NCI-H128 (cell line): ENCODE data around the gene JAGN1.
"Not testable (repeated sequence)": the region's sequence is repeated elsewhere in the genome, so short reads cannot be mapped to it uniquely, and the experiment has no call there.

ENCODE experiments used
- DNase-seq: peaks from one replicate; lab custom pipeline; 2025; ENCODE audit not compliant: unreplicated experiment; lab: John Stamatoyannopoulos, UW

JAGN1 gene

DNA sequence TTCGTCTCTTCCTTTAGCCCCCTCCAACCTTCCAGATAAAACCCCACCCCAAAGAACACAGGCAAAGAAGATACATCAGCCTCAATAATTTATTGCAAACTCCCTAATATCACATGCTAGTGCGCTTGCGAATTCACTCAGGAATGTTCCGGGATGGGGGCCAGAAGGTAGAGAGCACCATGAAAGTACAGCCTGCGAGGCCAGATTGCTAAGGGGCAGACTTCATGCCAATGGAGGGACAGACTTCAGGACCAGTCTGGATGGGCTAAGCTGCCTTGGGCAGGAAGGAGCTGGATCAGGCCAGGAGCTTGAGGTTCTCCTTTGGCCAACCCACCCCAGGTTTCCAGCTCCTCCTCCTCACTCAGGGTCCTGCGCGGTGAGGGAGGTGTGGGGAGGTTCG is 23.8 kb upstream of the JAGN1 start:
- no peak for DNase-seq

DNA sequence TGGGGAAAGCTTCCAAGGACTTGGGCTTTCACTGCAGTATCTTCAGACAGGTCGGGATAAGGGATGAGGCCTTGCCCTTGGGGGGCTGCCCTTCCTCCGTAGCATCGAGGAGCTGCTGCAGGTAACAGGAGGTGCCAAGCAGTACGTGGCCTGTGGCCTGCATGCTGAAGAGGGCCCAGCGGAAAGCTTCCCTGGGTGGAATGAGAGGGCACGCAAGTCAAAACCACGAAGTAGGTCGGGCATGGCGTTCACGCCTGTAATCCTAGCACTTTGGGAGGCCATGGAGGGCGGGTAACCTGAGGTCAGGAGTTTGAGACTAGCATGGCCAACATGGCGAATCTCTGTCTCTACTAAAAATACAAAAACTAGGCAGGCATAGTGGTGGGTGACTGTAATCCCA is 23.3 kb upstream of the JAGN1 start:
- no peak for DNase-seq

DNA sequence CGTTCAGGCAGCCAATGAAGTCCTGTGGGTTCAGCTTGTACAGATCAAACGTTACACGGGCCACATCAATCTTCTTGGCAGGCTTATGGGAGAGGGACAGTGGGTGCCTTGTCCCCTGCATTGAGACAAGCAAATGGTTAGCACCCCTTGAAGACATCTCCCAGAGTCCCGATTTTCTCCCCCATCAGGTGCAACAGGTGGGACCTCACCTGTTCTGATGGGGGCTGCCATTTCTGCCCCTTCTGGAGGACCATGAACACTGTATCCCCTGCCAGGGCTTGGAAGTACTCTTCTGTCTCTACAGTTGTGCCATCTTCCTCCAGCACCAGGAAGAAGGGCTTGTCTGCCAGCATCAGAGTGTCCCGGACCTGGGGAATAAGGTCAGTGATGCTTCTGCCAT is 20.5 kb upstream of the JAGN1 start:
- no peak for DNase-seq

DNA sequence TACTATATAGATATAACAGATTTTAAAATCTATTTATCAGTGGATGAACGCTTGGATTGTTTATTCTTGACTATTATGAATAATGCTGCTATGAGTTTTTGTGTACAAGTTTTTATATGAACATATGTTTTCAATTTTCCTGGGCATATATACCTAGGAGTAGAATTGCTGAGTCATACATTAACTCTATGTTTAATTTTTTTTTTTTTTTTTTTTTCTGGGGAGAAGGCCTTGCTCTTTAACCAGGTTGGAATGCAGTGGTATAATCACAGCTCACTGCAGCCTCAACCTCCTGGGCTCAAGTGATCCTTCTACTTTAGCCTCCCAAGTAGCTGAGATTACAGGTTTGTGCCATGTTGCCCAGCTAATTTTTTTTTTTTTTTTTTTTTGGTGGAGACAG is 19.4 kb upstream of the JAGN1 start:
- DNase-seq: no peak

DNA sequence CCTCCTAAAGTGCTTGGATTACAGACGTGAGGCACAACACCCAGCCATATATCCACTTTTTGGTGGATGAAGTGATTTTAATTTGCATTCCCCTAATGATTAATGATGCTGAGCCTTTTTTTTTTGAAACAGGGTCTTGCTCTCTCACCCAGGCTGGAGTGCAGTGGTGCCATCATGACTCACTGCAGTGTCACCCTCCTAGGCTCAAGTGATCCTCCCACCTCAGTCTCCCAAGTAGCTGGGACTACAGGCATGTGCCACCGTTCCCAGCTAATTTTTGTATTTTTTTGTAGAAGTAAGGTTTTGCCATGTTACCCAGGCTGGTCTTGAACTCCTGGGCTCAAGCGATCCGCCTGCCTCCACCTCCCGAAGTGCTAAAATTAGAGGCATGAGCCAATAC is 18.3 kb upstream of the JAGN1 start:
- not testable (repeated sequence) for DNase-seq

DNA sequence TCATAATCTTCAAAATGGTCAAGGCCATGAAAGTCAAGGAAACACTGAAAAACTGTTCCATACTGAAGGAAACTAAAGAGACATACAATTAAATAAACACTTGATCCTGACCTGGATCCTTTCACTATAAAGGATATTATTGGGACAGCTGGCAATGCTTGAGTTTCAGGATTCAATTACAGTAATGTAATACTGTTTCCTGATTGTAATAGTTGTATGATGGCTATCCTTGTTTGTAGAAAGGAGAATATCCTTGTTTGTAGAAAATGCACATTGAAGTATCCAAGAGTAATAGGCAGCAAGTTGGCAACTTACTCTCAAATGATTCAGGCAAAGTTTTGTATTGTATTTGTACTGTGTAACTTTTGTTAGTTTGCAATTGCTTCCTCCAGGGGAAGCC is 15.0 kb upstream of the JAGN1 start:
- no peak for DNase-seq

DNA sequence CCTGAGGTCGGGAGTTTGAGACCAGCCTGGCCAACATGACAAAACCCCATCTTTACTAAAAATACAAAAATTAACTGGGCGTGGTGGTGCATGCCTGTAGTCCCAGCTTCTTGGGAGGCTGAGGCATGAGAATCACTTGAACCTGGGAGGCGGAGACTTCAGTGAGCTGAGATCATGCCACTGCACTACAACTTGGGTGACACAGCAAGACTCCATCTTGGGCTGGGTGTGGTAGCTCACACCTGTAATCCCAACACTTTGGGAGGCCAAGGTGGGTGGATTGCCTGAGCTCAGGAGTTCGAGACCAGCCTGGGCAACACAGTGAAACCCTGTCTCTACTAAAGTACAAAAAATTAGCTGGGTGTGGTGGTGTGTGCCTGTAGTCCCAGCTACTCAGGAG is 14.2 kb upstream of the JAGN1 start:
- not testable (repeated sequence) for DNase-seq

DNA sequence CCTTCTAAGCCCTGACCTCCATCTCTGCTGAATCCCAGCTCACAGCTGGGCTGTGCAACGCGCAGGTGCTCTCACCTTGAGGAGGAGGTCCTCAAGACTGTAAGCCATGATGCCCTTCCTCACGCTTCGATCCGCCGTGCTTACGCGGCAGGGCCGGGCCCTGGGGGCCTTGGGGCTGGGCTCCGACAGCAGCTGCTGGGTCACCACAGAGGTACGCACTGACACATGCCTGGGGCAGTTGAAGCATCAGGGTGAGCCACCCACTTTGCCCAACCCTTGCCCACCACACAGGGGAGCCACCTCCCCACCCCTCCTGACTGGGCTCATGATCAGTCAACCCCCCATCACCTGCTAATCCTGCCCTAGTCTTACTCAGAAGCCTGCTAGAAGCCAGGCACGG is 13.4 kb upstream of the JAGN1 start:
- no peak for DNase-seq

DNA sequence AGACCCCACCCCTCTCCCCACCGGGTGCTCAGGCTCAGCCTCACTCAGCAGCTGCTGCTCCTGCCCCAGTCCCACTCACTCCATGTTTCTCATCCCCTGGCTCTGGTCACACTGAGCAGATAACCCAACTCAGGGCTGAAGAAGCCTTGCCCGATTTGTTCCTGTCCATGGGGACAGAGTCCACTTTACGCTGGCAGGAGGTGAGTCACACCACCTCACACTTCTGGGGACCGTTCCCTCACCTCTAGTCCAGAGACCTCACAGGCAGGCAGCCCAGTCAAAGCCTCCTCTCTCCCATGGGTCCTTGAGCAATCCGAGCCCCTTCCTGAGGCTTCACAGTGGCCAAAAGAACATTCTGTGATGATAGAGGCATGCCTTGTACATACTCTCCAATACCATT is 11.7 kb upstream of the JAGN1 start:
- no peak for DNase-seq

DNA sequence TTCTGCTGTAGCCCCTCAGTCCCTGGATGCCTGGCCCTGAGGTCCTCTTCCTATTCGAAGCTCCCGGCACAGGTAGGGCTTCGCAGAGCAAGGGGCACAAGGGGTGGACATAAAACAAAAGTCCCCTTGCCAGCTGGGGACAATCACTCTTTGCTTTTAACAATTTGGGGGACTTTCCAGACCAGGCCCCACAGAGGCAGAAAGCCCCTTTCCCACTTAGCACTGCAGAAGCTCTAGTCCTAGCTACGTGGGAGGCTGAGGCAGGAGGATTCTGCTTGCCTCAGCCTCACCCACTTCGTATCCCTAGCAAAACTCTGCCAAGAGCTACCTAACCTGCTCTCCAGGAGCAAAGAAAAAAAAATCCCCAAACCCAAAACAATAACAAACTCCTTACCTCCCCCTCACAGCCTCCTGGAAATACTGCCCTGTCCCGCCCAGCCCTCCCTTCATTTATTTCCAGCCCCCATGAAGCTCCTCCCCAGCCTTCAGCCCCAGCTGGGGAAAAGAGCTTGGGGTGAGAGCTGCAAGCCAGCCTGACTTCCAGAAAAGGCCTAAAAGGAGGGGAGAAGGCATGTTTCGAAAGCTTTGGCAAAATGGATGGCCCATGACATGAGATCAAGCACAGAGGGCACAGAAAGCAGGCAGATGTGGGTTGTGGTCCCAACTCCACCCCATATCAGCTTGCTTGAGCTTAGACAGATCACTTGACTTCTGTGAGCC is 10.4 kb upstream of the JAGN1 start, which contains the start of gene CIDEC:
TSS of gene CIDEC (minus strand) at position 424 of the 720 bp plus-strand sequence. CDS start 1,767 bp downstream, outside the sequence.
- DNase-seq: no peak

DNA sequence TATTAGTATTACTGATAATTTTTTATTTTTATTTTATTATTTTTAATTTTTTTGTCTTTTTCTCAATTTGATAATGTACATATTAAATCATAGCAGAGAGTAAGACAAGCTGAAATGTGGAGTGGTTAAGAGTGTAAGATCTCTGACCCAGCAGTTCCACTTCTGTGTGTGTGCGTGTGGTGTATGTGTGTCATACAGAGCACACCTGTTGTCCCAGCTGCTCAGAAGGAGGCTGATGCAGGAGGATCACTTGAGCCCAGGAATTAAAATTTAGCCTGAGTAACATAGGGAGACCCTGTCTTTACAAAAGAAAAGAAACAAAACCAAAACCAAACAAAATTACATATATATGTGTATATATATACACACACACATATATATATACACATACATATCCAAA is 9.0 kb upstream of the JAGN1 start:
- DNase-seq: no peak

DNA sequence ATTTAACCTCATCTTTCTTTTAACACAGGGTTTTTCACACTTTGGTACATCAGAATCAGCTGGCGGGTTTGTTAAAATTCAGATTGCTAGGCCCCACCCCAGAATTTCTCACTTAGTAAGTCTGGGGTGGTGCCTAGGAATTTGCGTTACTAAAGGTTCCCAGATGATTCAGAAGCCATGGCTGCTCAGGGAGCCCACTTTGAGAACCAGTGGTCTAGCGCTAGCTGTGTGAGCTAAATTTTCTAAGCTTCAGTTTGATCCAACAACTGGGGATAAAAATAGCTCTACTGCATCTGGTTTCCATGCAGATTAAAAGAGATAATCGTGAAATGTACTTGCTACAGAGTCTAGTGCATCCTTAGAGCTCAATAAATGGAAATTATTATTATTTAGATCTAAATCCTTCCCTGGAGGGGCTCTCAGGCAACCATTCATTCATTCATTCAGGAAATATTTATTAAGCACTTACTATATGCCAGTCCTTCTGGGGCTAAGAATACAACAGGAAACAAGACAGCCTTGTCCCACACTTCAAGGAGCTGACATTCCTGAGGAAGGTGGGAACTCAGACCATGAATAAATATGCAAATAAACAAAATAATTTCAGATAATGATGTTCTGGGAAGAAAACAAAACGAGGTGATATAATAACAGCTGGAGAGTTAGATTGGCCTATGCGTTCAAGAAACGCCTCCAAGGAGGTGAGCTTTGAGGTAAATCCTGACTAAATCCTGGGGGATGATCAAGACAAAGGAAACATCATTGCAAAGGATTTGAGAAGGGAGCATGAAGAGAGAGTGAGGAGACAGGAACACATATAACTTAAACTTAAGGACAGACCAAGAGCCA is 6.5 kb upstream of the JAGN1 start:
- DNase-seq: no peak

DNA sequence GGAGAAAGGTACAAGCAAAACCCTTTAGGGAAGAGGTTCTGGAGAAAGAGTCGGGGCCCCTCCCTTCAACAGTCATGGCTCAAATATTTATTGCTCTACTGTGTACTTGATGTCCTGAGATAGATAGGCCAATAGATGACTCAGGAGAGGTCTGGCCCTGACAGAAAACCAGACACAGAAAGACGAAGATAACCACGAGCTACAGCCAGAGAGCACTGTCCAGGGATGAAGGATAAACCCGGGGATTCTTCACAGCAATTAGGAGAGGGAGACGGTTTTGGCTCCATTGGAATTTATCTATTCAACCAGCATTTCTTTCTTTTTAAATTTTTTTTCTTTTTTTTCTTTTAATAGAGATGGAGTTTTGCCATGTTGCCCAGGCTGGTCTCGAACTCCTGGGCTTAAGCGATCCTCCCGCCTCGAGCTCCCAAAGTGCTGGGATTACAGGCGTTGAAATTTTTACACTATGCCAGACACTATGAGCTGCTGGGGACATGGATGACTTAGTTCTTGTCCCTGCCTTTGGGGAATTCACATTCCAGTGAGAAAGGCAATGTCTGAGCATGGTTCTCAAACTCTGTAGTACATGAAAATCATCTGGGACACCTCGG is 5.8 kb upstream of the JAGN1 start:
- DNase-seq: no peak

DNA sequence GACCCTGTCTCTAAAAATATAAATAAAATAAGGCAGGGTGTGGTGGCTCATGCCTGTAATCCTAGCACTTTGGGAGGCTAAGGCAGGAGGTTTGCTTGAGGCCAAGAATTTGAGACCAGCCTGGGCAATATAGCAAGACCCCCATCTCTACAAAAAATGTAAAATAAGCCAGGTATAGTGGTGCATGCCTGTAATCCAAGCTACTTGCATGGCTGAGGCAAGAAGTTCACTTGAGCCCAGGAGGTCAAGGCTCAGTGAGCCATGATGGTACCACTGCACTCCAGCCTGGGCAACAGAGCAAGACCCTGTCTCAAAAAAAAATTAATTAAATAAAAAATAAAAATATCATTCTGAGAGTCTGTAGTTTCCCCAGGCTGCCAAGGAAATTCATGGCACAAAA is 4.1 kb upstream of the JAGN1 start:
- no peak for DNase-seq

DNA sequence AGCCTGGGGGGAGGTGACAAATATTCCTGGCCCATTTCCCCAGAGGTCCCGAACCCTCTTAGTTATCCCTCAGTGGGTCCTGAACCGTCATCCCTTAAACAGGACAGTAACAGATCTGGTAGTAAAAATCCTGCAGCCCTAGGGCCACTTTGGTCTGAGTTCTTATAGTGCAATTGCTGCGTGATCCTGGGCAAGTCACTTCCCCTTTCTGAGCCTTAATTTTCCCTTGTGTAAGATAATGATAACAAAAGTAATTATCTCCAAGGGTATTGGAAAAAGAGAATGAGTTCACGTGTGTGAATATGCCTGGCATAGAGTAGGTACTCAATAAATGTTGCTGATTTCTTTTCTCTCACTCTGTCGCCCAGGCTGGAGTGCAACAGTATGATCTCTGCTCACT is 2.9 kb upstream of the JAGN1 start:
- DNase-seq: no peak

DNA sequence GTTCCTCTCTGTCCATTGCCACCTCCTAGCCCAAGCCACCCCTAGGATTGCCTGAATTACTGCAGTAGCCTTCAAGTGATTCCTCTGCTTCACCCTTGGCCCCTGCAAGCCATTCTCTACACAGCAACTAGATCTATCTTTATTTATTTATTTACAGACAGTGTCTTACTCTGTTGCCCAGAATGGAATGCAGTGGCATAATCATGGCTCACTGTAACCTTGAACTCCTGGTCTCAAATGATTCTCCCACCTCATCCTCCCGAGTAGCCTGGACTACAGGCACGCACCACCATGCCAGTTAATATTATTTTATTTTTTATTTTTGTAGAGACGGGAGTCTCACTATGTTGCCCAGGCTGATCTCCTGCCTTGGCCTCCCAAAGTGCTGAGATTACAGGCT is 1.9 kb upstream of the JAGN1 start:
- no peak for DNase-seq

DNA sequence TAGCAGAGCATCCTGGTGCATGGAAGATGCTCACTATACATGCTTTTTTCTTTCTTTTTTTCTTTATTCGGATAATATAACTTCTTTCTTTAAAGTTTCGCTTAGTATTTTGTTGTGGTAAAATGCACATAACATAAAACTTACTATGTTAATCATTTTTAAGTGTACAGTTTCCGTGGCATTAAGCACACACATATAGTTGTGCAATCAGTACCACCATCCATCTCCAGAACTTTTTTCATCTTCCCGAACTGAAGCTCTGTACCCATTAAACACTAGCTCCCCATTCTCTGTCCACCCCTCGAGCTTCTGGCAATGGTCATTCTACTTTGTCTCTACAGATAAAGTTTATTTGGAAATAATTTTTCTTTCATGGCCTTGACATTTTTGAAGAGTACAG is 1.0 kb upstream of the JAGN1 start:
- no peak for DNase-seq

DNA sequence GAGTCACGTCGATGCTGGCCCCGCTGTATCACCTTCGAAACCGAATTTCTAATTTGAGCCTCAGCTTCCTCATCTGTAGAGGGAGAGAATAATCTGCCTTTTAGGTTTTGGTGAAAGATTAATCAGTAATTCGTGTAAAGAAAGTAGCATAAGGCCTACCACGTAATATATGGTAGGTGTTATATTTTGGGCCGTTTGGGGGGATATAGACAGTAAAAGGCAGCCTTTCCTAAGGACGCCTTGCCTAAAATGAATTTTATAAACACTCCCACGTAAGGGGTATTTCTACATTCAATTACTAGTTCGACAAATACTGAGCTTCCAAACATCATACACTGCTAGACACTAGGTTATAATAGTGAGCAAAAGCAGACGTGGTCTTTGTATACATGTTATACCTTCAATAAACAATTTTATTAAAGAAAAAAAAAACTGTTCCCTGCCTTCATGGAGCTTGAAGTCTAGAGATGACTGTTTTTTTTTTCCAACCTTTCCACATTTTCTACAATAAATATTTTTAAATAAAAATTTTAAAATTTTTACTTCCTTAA is 737 bp downstream of the JAGN1 start:
- no peak for DNase-seq

DNA sequence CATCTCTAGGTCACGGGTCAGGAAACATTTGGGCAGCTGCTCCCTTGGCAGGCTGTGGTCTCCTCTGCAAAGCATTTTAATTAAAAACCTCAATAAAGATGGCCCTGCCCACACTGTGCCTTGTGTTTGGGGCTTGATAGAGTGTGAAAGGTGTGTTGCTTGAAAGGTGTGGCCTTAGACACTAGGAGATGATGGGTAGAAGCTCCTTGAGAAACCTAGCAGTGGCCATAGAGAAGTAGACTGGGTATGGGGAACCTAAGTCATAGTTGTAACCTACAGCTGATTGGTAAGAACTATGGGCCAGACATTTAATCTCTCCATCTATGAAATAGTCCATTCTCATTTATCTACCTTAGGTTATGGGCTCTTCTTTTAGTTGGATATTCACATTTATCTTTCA is 3.3 kb downstream of the JAGN1 start:
- no peak for DNase-seq

DNA sequence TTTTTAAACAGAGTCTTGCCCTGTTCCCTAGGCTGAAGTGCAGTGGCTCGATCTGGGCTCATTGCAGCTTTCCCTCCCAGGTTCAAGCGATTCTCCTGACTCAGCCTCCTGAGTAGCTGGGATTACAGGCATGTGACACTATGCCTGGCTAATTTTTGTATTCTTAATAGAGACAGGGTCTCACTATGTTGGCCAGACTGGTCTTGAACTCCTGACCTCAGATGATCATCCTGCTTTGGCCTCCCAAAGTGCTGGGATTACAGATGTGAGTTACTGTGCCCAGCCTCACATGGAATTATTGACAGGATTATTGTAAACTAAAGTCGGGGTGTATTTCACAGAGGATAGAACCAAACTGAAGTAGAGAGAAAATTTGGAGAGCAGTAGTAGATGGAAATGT is 5.3 kb downstream of the JAGN1 start:
- not testable (repeated sequence) for DNase-seq

DNA sequence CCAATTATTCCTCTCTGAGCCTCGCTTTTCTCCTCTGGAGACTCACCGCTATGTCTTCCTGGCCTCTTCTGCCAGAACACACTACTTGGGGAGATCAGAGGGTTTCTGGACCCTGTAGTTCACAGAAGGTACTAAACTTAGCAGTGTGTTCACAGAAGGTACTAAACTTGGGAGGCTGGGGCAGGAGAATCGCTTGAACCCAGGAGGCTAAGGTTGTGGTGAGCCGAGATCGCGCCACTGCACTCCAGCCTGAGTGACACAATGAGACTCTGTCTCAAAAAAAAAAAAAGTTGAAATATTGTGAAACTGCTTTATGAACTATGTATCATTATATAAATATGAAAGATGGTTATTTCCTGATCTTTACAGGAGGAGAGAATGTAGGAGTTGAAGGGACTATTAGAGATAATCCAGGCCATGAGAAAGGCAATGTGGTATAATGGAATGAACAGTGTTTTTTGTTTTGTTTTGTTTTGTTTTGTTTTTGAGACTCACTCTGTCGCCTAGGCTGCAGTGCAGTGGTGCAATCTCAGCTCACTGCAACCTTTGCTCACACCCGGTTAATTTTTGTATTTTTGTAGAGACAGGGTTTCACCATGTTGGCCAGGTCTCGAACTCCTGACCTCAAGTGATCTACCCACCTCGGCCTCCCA is 6.5 kb downstream of the JAGN1 start:
- DNase-seq: not testable (repeated sequence)
